Large intestine (tissue), 3 donors: ENCODE measurements around the gene PITX2. TPM values are rescaled to one million over a fixed set of nuclear protein-coding genes. Genes with fewer than 3 reads are reported as not detected.
A peak's percentile ranks its signal among the peaks of the same experiment; 100 is the strongest.
"Not testable (repeated sequence)": the region's sequence is repeated elsewhere in the genome, so short reads cannot be mapped to it uniquely, and the experiment has no call there.

Source experiments
- DNase-seq, 2 donors: peaks; one replicate each; pipeline versions ENCODE4 v3.0.0 to v3.0.0-alpha.2; 2013
- H3K27ac ChIP-seq: one replicate; pipeline ENCODE4 v1.5.1; 2013; ENCODE audit warnings: low read length
- H3K27me3 ChIP-seq: 2 replicates; pipeline ENCODE4 v1.6.1; 2013; ENCODE audit warnings: low read length; ENCODE audit not compliant: control insufficient read depth, insufficient read depth
- H3K36me3 ChIP-seq: 2 replicates; pipeline ENCODE4 v1.6.1; 2013; ENCODE audit warnings: low read length; ENCODE audit not compliant: control insufficient read depth, insufficient read depth
- H3K4me1 ChIP-seq: one replicate; pipeline ENCODE4 v1.6.1; 2013; ENCODE audit warnings: low read length; ENCODE audit not compliant: control insufficient read depth, insufficient read depth
- H3K4me3 ChIP-seq: one replicate; pipeline ENCODE4 v1.5.1; 2013; ENCODE audit warnings: low read length
- H3K9me3 ChIP-seq: one replicate; pipeline ENCODE4 v1.6.1; 2013; ENCODE audit warnings: mild to moderate bottlenecking, low read depth, low read length, moderate library complexity; ENCODE audit not compliant: control insufficient read depth
- whole genome bisulfite sequencing: methylation state at CpG from one replicate; pipeline ENCODE4 v1.1.5; 2013; ENCODE audit warnings: low lambda C conversion rate; ENCODE audit not compliant: insufficient coverage; 5-methylcytosine and 5-hydroxymethylcytosine counted together
- polyA plus RNA-seq: library from polyadenylated mRNA; unstranded; fragments of 120-200 nt; gene quantifications from one replicate; pipeline ENCODE4 v1.2.1, GENCODE V29; 2013

Gene PITX2
- polyA plus RNA-seq, 1 donor, result 25.4 TPM

GRCh38 chr4:110609044-110609750 is 13.7 kb downstream of the PITX2 start:
- H3K27ac ChIP-seq, result no peak overlapping the region
- DNase-seq, result no peak
- no peak overlapping the region for H3K4me3 ChIP-seq
- 30% methylated on average over 2 of the region's 6 CpGs for WGBS
- peaks cover 3% of the 10 kb centered on the region for H3K4me1 ChIP-seq
- H3K27me3 ChIP-seq, result peaks cover 41% of the 10 kb centered on the region
- H3K36me3 ChIP-seq, result no peaks in the 10 kb centered on the region
- peaks cover 5% of the 10 kb centered on the region for H3K9me3 ChIP-seq

GRCh38 chr4:110605077-110605476 is 17.8 kb downstream of the PITX2 start:
- peaks cover 7% of the 10 kb centered on the region for H3K27me3 ChIP-seq
- H3K9me3 ChIP-seq, result no peaks in the 10 kb centered on the region
- no peak overlapping the region for H3K27ac ChIP-seq
- peaks cover 3% of the 10 kb centered on the region for H3K4me1 ChIP-seq
- no peak for DNase-seq
- no peak overlapping the region for H3K4me3 ChIP-seq
- WGBS, result no CpG with 5 or more reads among the region's 1 CpG
- no peaks in the 10 kb centered on the region for H3K36me3 ChIP-seq

GRCh38 chr4:110602061-110602460 is 20.8 kb downstream of the PITX2 start:
- no CpG with 5 or more reads among the region's 2 CpGs for WGBS
- no peak for DNase-seq

GRCh38 chr4:110597582-110597981 is 25.3 kb downstream of the PITX2 start:
- Histone ChIP-seq H3K36me3 (no peaks in the 10 kb centered on the region), H3K4me3 (no peak overlapping the region), H3K9me3 (no peaks in the 10 kb centered on the region), H3K27ac (no peak overlapping the region), H3K4me1 (no peaks in the 10 kb centered on the region), H3K27me3 (no peaks in the 10 kb centered on the region)
- no peak for DNase-seq

More at GRCh38 chr4:110602061-110602460, 20.8 kb downstream of the PITX2 start:
- Histone ChIP-seq H3K27ac (no peak overlapping the region), H3K4me1 (no peaks in the 10 kb centered on the region), H3K9me3 (no peaks in the 10 kb centered on the region), H3K4me3 (no peak overlapping the region), H3K27me3 (no peaks in the 10 kb centered on the region), H3K36me3 (no peaks in the 10 kb centered on the region)

- Histone ChIP-seq H3K4me1 (no peaks in the 10 kb centered on the region), H3K9me3 (no peaks in the 10 kb centered on the region), H3K27ac (no peak overlapping the region), H3K36me3 (no peaks in the 10 kb centered on the region), H3K4me3 (no peak overlapping the region), H3K27me3 (no peaks in the 10 kb centered on the region)
- WGBS, result no CpG with 5 or more reads among the region's 2 CpGs
- no peak for DNase-seq
Measured at GRCh38 chr4:110596431-110596830, 26.4 kb downstream of the PITX2 start.

GRCh38 chr4:110595583-110595982 is 27.3 kb downstream of the PITX2 start:
- no peak overlapping the region for H3K27ac ChIP-seq
- no CpG with 5 or more reads among the region's 1 CpG for WGBS
- no peaks in the 10 kb centered on the region for H3K36me3 ChIP-seq
- H3K27me3 ChIP-seq, result no peaks in the 10 kb centered on the region
- H3K9me3 ChIP-seq, result no peaks in the 10 kb centered on the region
- no peaks in the 10 kb centered on the region for H3K4me1 ChIP-seq
- no peak for DNase-seq
- no peak overlapping the region for H3K4me3 ChIP-seq

GRCh38 chr4:110589297-110589696 is 33.6 kb downstream of the PITX2 start:
- Histone ChIP-seq H3K27ac (no peak overlapping the region), H3K4me1 (no peaks in the 10 kb centered on the region), H3K4me3 (no peak overlapping the region), H3K27me3 (no peaks in the 10 kb centered on the region), H3K36me3 (no peaks in the 10 kb centered on the region), H3K9me3 (peaks cover 2% of the 10 kb centered on the region)
- DNase-seq, result no peak

GRCh38 chr4:110587666-110588285 is 35.1 kb downstream of the PITX2 start:
- H3K4me3 ChIP-seq, result no peak overlapping the region
- 86% methylated on average over 1 of the region's 36 CpGs for WGBS
- DNase-seq, result no peak
- H3K27ac ChIP-seq, result no peak overlapping the region
- H3K9me3 ChIP-seq, result peaks cover 2% of the 10 kb centered on the region
- H3K36me3 ChIP-seq, result no peaks in the 10 kb centered on the region
- H3K27me3 ChIP-seq, result no peaks in the 10 kb centered on the region
- H3K4me1 ChIP-seq, result no peaks in the 10 kb centered on the region

GRCh38 chr4:110586131-110586850 is 36.6 kb downstream of the PITX2 start:
- H3K4me1 ChIP-seq, result no peaks in the 10 kb centered on the region
- no peak overlapping the region for H3K27ac ChIP-seq
- no peak overlapping the region for H3K4me3 ChIP-seq
- peak in 1 of 2 donors; percentile 9 for DNase-seq
- no peaks in the 10 kb centered on the region for H3K36me3 ChIP-seq
- no peaks in the 10 kb centered on the region for H3K27me3 ChIP-seq
- peaks cover 2% of the 10 kb centered on the region for H3K9me3 ChIP-seq
- WGBS, result 58% methylated on average over 4 of the region's 7 CpGs

GRCh38 chr4:110576696-110577095 is 46.2 kb downstream of the PITX2 start:
- not testable (repeated sequence) for H3K4me1 ChIP-seq, DNase-seq, H3K27me3 ChIP-seq, H3K9me3 ChIP-seq, H3K4me3 ChIP-seq, H3K36me3 ChIP-seq, H3K27ac ChIP-seq
- no CpG with 5 or more reads among the region's 2 CpGs for WGBS
